ENCODE data around the gene SLC23A2.
"Not testable (repeated sequence)": the region's sequence is repeated elsewhere in the genome, so short reads cannot be mapped to it uniquely, and the experiment has no call there.

SLC23A2 gene

DNA sequence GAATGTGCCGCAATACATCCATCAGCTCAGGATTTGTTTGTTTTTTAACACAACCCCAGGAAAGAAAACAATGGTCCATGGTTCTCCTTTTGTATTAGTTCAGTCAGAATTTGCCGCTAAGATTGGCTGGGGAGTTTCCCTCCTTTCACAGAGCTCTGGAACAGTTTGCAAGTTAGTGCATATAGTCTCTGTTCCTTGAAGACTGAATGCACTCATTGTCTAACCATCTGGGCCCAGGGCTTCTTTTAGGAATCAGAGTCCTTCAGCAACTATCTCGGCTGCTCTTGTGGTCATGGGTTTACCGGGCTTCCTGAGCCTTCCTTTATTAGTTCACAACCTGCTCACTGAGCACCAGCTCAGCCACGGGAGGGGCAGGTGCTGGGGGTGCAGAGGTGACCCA, 121.3 kb downstream of the SLC23A2 start:
- TF ChIP-seq, protein P1, sequence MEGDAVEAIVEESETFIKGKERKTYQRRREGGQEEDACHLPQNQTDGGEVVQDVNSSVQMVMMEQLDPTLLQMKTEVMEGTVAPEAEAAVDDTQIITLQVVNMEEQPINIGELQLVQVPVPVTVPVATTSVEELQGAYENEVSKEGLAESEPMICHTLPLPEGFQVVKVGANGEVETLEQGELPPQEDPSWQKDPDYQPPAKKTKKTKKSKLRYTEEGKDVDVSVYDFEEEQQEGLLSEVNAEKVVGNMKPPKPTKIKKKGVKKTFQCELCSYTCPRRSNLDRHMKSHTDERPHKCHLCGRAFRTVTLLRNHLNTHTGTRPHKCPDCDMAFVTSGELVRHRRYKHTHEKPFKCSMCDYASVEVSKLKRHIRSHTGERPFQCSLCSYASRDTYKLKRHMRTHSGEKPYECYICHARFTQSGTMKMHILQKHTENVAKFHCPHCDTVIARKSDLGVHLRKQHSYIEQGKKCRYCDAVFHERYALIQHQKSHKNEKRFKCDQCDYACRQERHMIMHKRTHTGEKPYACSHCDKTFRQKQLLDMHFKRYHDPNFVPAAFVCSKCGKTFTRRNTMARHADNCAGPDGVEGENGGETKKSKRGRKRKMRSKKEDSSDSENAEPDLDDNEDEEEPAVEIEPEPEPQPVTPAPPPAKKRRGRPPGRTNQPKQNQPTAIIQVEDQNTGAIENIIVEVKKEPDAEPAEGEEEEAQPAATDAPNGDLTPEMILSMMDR (IDR thresholded peaks at IDR 0.05; ENCODE audit: low read depth, low read length, missing control alignments) = no peak
- no peak for DNase-seq (ENCODE audit: extremely low read depth, low read depth)
- H3K4me3 ChIP-seq (replicated peaks; ENCODE audit: low read depth, low read length) = no peak overlapping the region

- DNase-seq (ENCODE audit: extremely low read depth, low read depth); H3K4me3 ChIP-seq (replicated peaks; ENCODE audit: low read depth, low read length): not testable (repeated sequence)
Observed at GRCh38 chr20:4878099-4878498, 123.2 kb downstream of the SLC23A2 start.

GRCh38 chr20:4876731-4877130, 124.6 kb downstream of the SLC23A2 start:
- H3K4me3 ChIP-seq (replicated peaks; ENCODE audit: low read depth, low read length) = no peak overlapping the region
- TF ChIP-seq, protein P1 (IDR thresholded peaks at IDR 0.05; ENCODE audit: low read depth, low read length, missing control alignments) = no peak
- DNase-seq (ENCODE audit: extremely low read depth, low read depth) = no peak

GRCh38 chr20:4876301-4876700, 125.0 kb downstream of the SLC23A2 start:
- no peak for DNase-seq (ENCODE audit: extremely low read depth, low read depth)
- H3K4me3 ChIP-seq (replicated peaks; ENCODE audit: low read depth, low read length) = no peak overlapping the region
- TF ChIP-seq, protein P1 (IDR thresholded peaks at IDR 0.05; ENCODE audit: low read depth, low read length, missing control alignments) = no peak

DNA sequence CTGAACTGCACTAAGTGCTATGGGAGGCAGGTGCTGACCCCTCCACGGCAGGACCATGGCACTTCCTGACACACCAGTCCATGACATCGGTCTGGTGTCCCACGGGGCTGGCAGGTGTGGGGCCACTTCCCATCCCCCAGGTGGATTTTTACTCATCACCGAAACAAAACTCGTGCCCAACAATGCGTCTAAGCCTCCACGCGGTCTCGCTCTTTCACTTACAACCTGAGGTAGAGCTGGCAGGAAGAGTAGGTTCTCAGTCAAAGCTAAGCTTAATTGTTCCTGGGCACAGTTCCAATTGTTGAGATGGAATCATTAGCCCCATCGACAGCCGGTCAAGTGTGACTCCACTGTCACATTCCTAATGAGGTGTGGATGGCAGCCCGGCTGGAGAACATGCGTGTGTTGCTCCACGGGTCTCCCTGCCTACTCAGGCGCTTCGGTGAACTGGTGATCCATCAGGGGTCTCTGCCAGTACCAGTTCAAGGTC, 125.7 kb downstream of the SLC23A2 start:
- TF ChIP-seq, protein P1 (IDR thresholded peaks at IDR 0.05; ENCODE audit: low read depth, low read length, missing control alignments) = no peak
- H3K4me3 ChIP-seq (replicated peaks; ENCODE audit: low read depth, low read length) = no peak overlapping the region
- DNase-seq (ENCODE audit: extremely low read depth, low read depth) = no peak

- no peak for DNase-seq (ENCODE audit: extremely low read depth, low read depth)
- H3K4me3 ChIP-seq (replicated peaks; ENCODE audit: low read depth, low read length) = no peak overlapping the region
- TF ChIP-seq, protein P1 (IDR thresholded peaks at IDR 0.05; ENCODE audit: low read depth, low read length, missing control alignments) = no peak
Observed at GRCh38 chr20:4873396-4873795, 127.9 kb downstream of the SLC23A2 start.

GRCh38 chr20:4871486-4871885, 129.8 kb downstream of the SLC23A2 start:
- no peak for DNase-seq (ENCODE audit: extremely low read depth, low read depth)
- TF ChIP-seq, protein P1 (IDR thresholded peaks at IDR 0.05; ENCODE audit: low read depth, low read length, missing control alignments) = no peak
- no peak overlapping the region for H3K4me3 ChIP-seq (replicated peaks; ENCODE audit: low read depth, low read length)
